Osteocyte (in vitro differentiated cells): ENCODE measurements around the gene CHST13. TPM values are rescaled to one million over a fixed set of nuclear protein-coding genes. Genes with fewer than 3 reads are reported as not detected.

ENCODE experiments used
- DNase-seq: peaks from one replicate; pipeline ENCODE4 v3.0.0; 2021; ENCODE audit warnings: mixed read lengths; ENCODE audit not compliant: unreplicated experiment; ENCODE audit errors: extremely low spot score
- H3K27ac Mint-ChIP-seq: one replicate; pipeline ENCODE4 v1.8.0; 2021; ENCODE audit warnings: mild to moderate bottlenecking, mixed read lengths; ENCODE audit not compliant: unreplicated experiment
- H3K27me3 Mint-ChIP-seq: one replicate; pipeline ENCODE4 v1.8.0; 2021; ENCODE audit warnings: mixed read lengths; ENCODE audit not compliant: unreplicated experiment
- H3K36me3 Mint-ChIP-seq: one replicate; pipeline ENCODE4 v1.8.0; 2021; ENCODE audit warnings: mixed read lengths; ENCODE audit not compliant: unreplicated experiment
- H3K4me1 Mint-ChIP-seq: one replicate; pipeline ENCODE4 v1.8.0; 2021; ENCODE audit warnings: mixed read lengths; ENCODE audit not compliant: unreplicated experiment
- H3K4me3 Mint-ChIP-seq: one replicate; pipeline ENCODE4 v1.8.0; 2021; ENCODE audit warnings: mild to moderate bottlenecking, moderate library complexity, mixed read lengths; ENCODE audit not compliant: unreplicated experiment
- H3K9me3 Mint-ChIP-seq: one replicate; pipeline ENCODE4 v1.8.0; 2021; ENCODE audit warnings: mixed read lengths; ENCODE audit not compliant: unreplicated experiment
- CTCF ChIP-seq: fragments of 200-600 bp; sonication (generic); IDR thresholded peaks from 2 replicates; pipeline ENCODE4 v1.5.0; 2021; ENCODE audit warnings: antibody characterized with exemption, mild to moderate bottlenecking, moderate library complexity
- total RNA-seq: library from RNA; stranded (reverse); gene quantifications from 2 replicates; pipeline ENCODE4 v1.2.1, GENCODE V29; 2021

CHST13 gene
- total RNA-seq, 1 donor from 2014 or later = not detected

- Mint-ChIP-seq H3K27me3 (peaks cover 2% of the 10 kb centered on the region), H3K4me1 (peaks cover 13% of the 10 kb centered on the region), H3K27ac (no peak overlapping the region), H3K9me3 (no peaks in the 10 kb centered on the region), H3K4me3 (no peak overlapping the region), H3K36me3 (no peaks in the 10 kb centered on the region)
- DNase-seq = no peak
- TF ChIP-seq CTCF = no peak
Measured at GRCh38 chr3:126488886-126489569, 34.9 kb upstream of the CHST13 start.

- no peak for DNase-seq
- Mint-ChIP-seq H3K9me3 (no peaks in the 10 kb centered on the region), H3K4me3 (no peak overlapping the region), H3K27me3 (peaks cover 5% of the 10 kb centered on the region), H3K36me3 (no peaks in the 10 kb centered on the region), H3K27ac (no peak overlapping the region), H3K4me1 (peaks cover 13% of the 10 kb centered on the region)
- no peak for TF ChIP-seq CTCF
Measured at GRCh38 chr3:126490619-126491018, 33.3 kb upstream of the CHST13 start.

GRCh38 chr3:126491221-126492013 is 32.5 kb upstream of the CHST13 start:
- H3K4me1 Mint-ChIP-seq = peaks cover 10% of the 10 kb centered on the region
- no peak for TF ChIP-seq CTCF
- H3K36me3 Mint-ChIP-seq = no peaks in the 10 kb centered on the region
- H3K27ac Mint-ChIP-seq = no peak overlapping the region
- H3K9me3 Mint-ChIP-seq = no peaks in the 10 kb centered on the region
- peaks cover 5% of the 10 kb centered on the region for H3K27me3 Mint-ChIP-seq
- H3K4me3 Mint-ChIP-seq = no peak overlapping the region
- no peak for DNase-seq

GRCh38 chr3:126493051-126493450 is 30.9 kb upstream of the CHST13 start:
- no peaks in the 10 kb centered on the region for H3K9me3 Mint-ChIP-seq
- no peak overlapping the region for H3K27ac Mint-ChIP-seq
- no peaks in the 10 kb centered on the region for H3K36me3 Mint-ChIP-seq
- peaks cover 5% of the 10 kb centered on the region for H3K27me3 Mint-ChIP-seq
- no peak overlapping the region for H3K4me3 Mint-ChIP-seq
- no peak for TF ChIP-seq CTCF
- DNase-seq = no peak
- H3K4me1 Mint-ChIP-seq = no peaks in the 10 kb centered on the region

- H3K4me1 Mint-ChIP-seq = no peaks in the 10 kb centered on the region
- no peak for DNase-seq
- no peaks in the 10 kb centered on the region for H3K36me3 Mint-ChIP-seq
- H3K4me3 Mint-ChIP-seq = no peak overlapping the region
- no peaks in the 10 kb centered on the region for H3K9me3 Mint-ChIP-seq
- TF ChIP-seq CTCF = no peak
- H3K27me3 Mint-ChIP-seq = peaks cover 5% of the 10 kb centered on the region
- H3K27ac Mint-ChIP-seq = no peak overlapping the region
Measured at GRCh38 chr3:126493739-126494138, 30.2 kb upstream of the CHST13 start.
